WERI-Rb-1 (cell line): ENCODE results near the gene GRIN1.

Experiments
- DNase-seq: peaks from one replicate; pipeline ENCODE4 v3.0.0-alpha.2; 2020
- H3K27ac ChIP-seq: fragments of 250-450 bp; sonication (Bioruptor Pico); 2 replicates; pipeline ENCODE4 v1.5.1; 2020; ENCODE audit warnings: mild to moderate bottlenecking, moderate library complexity
- H3K27me3 ChIP-seq: fragments of 250-450 bp; sonication (Bioruptor Pico); 2 replicates; pipeline ENCODE4 v1.5.1; 2021; ENCODE audit warnings: mild to moderate bottlenecking, low read depth, moderate library complexity; ENCODE audit not compliant: insufficient read depth, severe bottlenecking
- H3K36me3 ChIP-seq: fragments of 250-450 bp; sonication (Bioruptor Pico); 2 replicates; pipeline ENCODE4 v1.5.1; 2020; ENCODE audit warnings: mild to moderate bottlenecking, moderate library complexity
- H3K4me3 ChIP-seq: 2 replicates; pipeline ENCODE4 v1.5.1; 2011; ENCODE audit warnings: low read depth, mild to moderate bottlenecking, control low read depth, low read length
- H3K9me3 ChIP-seq: fragments of 250-450 bp; sonication (Bioruptor Pico); 2 replicates; pipeline ENCODE4 v1.5.1; 2021; ENCODE audit warnings: mild to moderate bottlenecking, moderate library complexity; ENCODE audit not compliant: severe bottlenecking
- CTCF ChIP-seq: IDR thresholded peaks from 2 replicates; pipeline ENCODE4 v1.5.1; 2011; ENCODE audit warnings: low read depth, mild to moderate bottlenecking, control low read depth, inconsistent platforms, low read length

The GRIN1 gene

GRCh38 chr9:137198902-137199283 lies 59.9 kb downstream of the GRIN1 start:
- H3K9me3 ChIP-seq, result no peaks in the 10 kb centered on the region
- TF ChIP-seq CTCF, result no peak
- H3K36me3 ChIP-seq, result no peaks in the 10 kb centered on the region
- no peak overlapping the region for H3K4me3 ChIP-seq
- no peaks in the 10 kb centered on the region for H3K27me3 ChIP-seq
- no peak for DNase-seq
- no peak overlapping the region for H3K27ac ChIP-seq

GRCh38 chr9:137199411-137200121 lies 60.6 kb downstream of the GRIN1 start:
- H3K36me3 ChIP-seq, result no peaks in the 10 kb centered on the region
- no peak for TF ChIP-seq CTCF
- no peaks in the 10 kb centered on the region for H3K27me3 ChIP-seq
- no peak overlapping the region for H3K27ac ChIP-seq
- H3K9me3 ChIP-seq, result no peaks in the 10 kb centered on the region
- DNase-seq, result no peak
- H3K4me3 ChIP-seq, result no peak overlapping the region

GRCh38 chr9:137200311-137201204 lies 61.6 kb downstream of the GRIN1 start, which contains the start of gene TPRN:
Gene TPRN (minus strand): TSS chr9:137200741. CDS start chr9:137200711, 30 bp downstream.
- no peaks in the 10 kb centered on the region for H3K36me3 ChIP-seq
- no peaks in the 10 kb centered on the region for H3K27me3 ChIP-seq
- no peaks in the 10 kb centered on the region for H3K9me3 ChIP-seq
- H3K4me3 ChIP-seq, result peak within 1 kb of the TSS; percentile 58
- TF ChIP-seq CTCF, result no peak
- DNase-seq, result peak; percentile 96
- peak within 1 kb of the TSS; percentile 65 for H3K27ac ChIP-seq

GRCh38 chr9:137201205-137201868 lies 62.4 kb downstream of the GRIN1 start:
- H3K36me3 ChIP-seq, result no peaks in the 10 kb centered on the region
- no peak for DNase-seq
- no peak for TF ChIP-seq CTCF
- no peaks in the 10 kb centered on the region for H3K9me3 ChIP-seq
- peak overlapping the region; percentile 65 for H3K27ac ChIP-seq
- H3K4me3 ChIP-seq, result peak overlapping the region; percentile 58
- H3K27me3 ChIP-seq, result no peaks in the 10 kb centered on the region

GRCh38 chr9:137202966-137203365 lies 64.0 kb downstream of the GRIN1 start:
- no peak for TF ChIP-seq CTCF
- Histone ChIP-seq H3K27me3 (no peaks in the 10 kb centered on the region), H3K4me3 (no peak overlapping the region), H3K9me3 (no peaks in the 10 kb centered on the region), H3K36me3 (no peaks in the 10 kb centered on the region), H3K27ac (no peak overlapping the region)
- DNase-seq, result no peak
